HG02798 (cell line): ENCODE data around the gene RUNX2.

ENCODE experiments used
- ATAC-seq: cut with Tn5 transposase; IDR thresholded peaks from one replicate; pipeline ENCODE4 v1.9.1; 2021; ENCODE audit warnings: mild to moderate bottlenecking; ENCODE audit not compliant: unreplicated experiment, poor library complexity

Gene RUNX2

DNA sequence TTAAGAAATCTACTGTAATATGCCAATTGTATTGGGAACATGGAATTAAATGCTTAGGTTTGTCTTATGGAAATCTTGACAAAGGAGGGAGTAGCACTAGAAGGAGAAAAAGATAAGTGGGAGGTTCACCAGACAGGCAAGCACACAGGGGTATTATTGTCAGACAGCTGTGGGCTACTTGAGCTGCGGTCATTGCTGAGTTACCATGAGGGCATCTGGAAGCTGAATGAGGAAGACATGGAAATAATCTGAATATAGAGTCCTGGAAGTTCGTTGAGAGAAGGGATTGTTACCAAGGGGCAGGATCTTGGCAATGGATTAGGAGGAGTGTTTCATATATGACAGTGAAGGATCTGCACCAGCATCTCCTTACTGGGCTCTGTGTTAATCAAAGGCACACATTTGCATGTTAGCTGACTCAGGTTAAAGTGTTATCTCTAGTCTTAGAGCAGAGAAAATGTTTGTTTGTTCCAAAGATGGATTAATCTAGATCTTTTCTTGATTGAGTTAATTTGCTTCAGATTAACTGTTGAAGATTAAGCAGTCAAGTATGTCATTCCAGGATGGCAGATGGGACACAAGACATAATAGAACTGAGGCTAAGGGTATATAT lies 102.6 kb downstream of the RUNX2 start:
- ATAC-seq = no peak

DNA sequence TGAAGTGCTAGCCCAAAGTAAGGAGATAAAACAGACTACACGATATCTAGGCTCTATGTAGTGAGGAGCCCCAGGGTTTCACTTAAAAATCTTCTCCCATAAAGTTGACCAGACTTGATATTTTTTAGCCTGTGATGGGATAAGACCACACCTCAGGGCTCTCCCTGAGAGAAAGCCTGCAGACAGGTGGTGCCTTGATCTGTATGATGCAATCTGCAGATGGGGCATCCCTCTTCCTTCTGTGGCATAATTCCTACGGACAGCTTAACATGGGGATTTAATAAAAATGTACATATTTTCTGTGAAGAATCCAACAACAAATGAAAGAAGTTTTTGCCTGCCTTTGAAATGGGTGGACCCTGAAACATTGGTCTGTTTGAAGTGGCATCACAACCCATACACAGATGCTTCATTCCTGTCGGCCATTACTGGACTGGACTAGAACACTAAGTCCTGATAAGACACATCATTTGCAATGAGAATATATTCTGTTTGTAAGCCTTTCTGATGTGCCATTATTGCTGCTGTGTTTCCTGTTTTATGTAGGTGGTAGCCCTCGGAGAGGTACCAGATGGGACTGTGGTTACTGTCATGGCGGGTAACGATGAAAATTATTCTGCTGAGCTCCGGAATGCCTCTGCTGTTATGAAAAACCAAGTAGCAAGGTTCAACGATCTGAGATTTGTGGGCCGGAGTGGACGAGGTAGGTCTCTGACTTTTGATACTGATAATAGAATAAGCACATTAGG lies 103.4 kb downstream of the RUNX2 start:
- ATAC-seq = no peak

- ATAC-seq = no peak
Observed at GRCh38 chr6:45432977-45433376, 104.8 kb downstream of the RUNX2 start.

DNA sequence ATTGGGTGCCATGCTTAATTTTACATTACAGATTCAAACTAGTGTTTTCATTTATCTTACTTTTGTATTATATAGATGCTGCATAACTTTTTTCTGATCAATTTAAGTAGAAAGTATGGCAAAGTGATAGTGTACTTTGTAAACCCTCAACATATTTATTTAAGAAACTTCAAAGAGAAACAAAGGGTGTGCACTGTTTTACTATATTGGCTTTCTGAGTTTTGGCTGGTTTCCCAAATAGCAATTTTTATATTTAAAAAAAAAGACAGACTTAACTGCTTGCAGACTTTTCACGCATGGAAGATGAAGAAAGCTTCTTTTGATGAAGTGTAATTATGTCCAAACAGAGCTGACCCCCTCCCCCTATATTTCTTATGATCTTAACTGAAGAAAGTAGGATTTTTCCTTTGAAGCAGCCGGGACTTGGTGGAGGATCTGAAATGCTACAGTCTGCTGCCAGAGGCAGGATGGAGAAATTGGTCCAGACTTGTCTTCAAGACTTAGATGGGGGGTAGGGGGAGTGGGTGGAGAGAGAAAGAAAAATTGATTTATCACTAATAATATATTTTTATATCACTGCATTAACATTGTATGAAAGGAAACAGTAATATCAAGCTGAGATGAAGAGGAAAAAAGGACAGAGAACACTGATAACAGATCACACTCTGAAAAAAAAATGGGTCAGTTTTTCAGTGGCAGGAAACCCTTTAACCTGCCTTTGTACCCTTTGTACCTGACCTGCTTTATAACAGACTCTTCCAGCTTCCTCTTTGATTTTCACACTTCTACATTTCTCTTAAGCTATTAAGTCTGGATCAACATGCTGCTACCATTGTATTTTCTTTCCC lies 105.6 kb downstream of the RUNX2 start:
- ATAC-seq = no peak

DNA sequence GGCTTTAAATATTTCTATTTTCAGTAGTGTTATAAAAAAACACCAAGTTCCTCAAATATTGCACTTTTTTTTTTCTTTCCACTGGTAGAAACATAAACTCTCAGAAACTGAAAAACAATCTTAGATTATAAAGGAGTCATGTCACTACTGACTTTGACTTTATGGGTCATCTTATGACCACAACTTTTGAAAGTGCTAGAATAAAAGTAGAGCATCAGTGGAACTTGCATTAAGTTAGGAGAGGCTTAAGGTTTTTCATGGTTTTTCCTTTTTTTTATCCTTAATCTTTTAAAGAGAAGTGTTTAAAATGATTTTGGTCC lies 106.2 kb downstream of the RUNX2 start:
- ATAC-seq = no peak

- peak; percentile 64 for ATAC-seq
Observed at GRCh38 chr6:45436544-45437438, 108.7 kb downstream of the RUNX2 start.

DNA sequence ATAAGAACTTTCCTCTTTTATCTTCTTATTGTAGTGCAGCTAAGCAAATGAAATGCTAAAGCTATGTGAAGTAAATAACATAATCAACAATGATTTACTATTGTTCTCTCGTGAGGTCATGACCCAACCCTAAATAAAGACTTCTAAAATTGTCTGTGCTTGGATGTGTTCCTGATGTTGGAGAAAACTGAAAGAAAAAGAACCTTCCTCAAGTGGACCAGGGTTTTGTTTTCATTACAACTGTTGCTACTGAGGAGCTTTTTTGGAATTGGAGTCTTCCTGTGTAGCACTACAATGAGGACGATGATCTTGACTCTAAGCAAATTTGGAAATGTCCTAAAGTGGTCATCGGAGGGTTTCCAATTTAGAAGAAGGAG lies 109.3 kb downstream of the RUNX2 start:
- ATAC-seq = no peak

DNA sequence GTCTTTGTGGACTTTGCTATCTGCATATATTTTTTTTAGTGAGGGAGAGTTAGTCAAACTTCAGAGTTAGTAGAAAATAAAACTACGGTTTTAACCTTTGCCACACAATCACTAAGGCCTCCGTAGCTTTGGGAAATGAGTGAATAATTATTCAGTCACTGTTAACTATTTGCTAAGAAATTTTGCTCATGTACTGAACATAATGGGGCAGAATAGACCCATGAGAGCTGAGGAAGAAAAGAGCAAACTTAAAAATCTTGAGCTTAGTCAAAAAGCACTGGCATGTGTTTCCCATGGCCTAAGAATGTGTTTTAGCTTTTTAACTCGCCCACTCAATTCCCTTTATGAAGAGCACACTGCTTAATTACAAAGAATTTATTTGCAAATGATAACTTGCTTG lies 110.0 kb downstream of the RUNX2 start:
- no peak for ATAC-seq

DNA sequence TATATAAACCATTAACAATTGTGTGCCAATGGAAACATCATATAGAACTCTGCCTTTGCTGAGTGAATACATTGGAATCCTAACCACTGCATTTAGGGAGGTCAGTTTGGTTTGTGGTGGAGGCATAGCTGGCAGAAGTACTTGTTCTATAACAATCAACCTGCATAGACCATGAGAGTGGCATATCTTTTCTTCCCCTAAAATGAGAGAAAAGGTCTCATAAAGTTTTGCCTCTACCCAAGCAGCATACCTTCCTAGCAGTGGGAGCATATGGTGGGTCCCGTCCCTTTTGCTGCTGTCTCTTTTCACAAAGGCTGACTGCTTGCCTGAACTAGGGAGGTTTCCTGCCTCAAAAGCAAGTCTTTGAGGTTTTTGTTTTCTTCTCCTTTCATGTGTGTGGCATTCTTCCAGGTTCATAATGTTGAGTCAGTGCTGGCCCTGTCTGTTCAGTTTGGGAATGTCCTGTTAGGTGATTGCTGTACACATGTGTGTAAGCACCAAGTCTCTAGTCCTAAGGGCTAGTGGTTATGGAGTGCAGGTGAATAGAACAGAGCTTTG lies 110.8 kb downstream of the RUNX2 start:
- ATAC-seq = no peak

DNA sequence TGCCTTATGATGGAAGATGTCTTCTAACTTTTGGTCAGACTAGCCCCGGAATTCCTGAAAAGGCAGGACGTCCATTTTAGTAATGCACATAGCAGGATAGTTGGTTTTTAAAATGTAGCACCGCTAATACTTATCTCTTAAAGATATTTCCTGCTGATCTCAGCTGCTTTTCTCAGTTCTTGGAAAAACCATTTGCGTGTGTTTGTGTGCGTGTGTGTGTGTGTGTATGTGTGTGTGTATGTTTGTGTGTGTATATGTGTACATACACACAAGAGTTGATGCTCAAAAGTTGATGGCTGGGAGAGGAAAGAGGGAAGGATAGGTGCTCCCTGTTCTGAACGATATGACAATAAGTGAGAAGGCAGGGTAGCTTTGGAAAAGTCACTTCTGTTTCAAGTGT lies 111.3 kb downstream of the RUNX2 start:
- ATAC-seq = no peak

- ATAC-seq = no peak
Observed at GRCh38 chr6:45439861-45440388, 111.8 kb downstream of the RUNX2 start.

GRCh38 chr6:45441851-45442453 lies 113.8 kb downstream of the RUNX2 start:
- no peak for ATAC-seq

GRCh38 chr6:45442716-45443115 lies 114.6 kb downstream of the RUNX2 start:
- ATAC-seq = no peak

GRCh38 chr6:45445364-45445748 lies 117.2 kb downstream of the RUNX2 start:
- ATAC-seq = no peak

- no peak for ATAC-seq
Observed at GRCh38 chr6:45445749-45446549, 117.8 kb downstream of the RUNX2 start.

- no peak for ATAC-seq
Observed at GRCh38 chr6:45447005-45447404, 118.9 kb downstream of the RUNX2 start.

GRCh38 chr6:45447716-45448115 lies 119.6 kb downstream of the RUNX2 start:
- no peak for ATAC-seq

- ATAC-seq = no peak
Observed at GRCh38 chr6:45448417-45449389, 120.6 kb downstream of the RUNX2 start.
